GM18498 (cell line): ENCODE results near the gene CD33.

Experiments
- ATAC-seq: cut with Tn5 transposase; IDR thresholded peaks from one replicate; pipeline ENCODE4 v1.9.1; 2021; ENCODE audit warnings: mild to moderate bottlenecking, moderate library complexity; ENCODE audit not compliant: unreplicated experiment

The CD33 gene

DNA sequence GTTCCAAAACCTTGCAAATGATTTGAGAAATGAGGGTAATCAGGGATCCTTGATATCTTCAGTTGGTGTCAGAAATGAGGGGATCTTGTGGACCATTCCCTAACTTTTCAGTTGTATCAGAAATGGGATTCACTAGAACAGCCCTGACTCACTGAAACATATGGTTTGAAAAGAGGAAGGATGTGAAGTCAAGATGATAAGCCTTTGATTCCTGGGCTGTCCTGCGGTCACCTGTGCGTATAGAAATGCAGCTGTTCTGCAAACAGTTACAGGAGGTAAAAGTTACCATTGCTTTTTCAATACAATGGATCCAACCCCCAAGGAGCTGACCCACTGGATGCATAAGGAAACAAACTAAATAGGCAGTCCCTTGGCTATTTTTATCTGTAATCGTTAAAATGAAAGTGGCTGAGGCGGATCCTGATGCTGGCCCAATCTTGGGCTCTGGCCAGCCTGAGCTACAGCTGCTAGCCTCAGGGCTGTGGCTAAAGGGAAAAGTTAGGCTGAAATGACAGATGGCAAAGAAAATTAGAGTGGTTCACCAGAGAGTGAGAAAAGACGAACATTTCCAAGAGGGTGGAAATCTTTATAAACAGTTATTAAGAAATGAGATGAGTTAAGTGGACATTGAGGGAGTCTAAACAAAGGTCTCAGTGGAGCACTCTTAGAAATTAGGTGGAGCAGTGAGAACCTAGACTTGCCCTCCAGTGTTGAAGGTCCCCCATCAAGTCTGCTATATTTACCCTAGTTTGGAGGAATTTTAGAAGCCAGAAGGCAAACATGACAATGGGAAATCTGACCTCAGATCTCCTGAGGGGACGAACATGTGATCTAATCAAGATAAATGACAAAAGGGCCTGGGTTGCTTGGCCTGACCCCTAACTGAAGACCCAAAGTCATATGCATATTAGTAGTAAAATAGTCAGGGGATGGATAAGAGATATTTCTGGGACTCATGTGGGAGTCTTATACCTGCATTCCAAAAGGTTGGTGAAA, 33.6 kb downstream of the CD33 start:
- ATAC-seq: no peak

DNA sequence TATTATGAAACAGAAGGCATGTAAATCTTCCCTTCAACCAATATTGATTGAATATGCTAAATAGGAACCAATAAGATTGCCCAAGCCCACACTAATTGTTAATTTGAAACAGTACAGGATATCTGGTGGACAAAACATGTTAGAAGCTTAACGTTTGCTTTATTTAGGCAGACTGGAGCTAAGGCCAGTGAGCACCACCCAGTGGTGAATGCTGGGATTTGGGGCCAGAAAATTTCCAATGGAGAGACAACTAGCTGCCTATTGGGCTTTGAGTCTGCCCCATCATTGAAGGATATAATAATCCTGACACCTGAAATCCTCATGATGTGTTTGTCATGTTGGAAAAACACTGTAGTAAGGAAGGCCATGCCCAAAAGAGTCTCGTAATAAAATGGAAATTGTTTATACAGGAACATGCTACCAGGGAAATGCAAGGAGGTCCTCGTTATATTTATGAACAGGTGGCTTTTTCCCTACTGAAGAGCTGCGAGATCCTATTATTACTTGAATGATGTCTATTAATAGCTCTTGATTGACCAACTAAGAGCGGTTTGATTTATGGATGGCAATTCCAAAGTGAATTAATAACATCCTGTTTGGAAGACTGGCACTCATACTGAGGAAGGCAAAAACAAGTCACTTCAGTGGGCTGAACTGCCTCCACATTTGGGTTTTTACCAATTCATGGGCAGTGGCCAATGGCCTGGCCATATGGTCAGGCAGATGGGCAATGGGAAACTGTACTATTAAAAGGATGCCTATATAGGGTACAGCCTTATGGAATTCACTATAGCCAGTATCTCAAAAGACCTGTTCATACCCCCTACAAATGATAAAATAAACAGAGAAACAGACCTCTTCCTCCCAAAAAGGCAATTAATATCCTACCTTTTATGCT, 34.7 kb downstream of the CD33 start:
- no peak for ATAC-seq

DNA sequence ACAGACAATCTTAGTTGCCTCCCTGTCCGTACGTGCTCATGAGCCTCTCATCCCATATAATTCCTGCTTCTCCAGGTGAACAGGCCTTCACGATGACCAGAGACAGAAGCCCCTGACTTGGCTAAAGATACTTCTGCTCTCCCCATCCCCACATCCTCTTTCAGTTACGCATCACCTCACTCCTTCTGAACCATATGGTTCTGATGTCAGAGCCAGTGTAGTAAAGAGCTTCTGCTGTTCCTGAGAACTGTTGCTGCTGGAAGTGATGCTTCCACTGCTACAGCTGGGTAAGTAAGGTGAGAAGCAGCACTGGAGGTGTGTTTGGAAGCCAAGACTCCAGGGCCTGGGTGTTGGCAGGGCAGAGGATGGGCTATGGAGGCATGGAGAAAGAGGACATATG, 38.9 kb downstream of the CD33 start:
- ATAC-seq: no peak

DNA sequence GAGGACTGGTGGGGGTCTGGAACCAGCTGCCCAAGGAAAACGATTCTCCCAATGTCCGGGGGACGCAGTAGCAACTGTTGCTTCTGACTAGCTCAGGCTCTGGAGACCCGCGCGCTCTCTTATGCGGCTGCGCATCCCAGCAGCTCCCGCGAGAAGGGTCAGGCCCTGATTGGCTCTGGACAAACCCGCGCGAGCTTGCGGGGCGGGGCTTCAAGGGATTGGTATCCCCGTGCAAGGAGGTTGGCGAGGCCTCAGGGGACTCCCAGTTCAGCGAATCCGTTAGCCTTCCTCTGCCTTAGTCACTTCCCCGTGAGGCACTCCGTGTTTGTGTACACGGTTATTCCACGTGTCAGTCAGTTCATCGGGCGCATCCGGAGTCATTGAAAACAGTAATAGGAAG, 46.2 kb downstream of the CD33 start:
- no peak for ATAC-seq

DNA sequence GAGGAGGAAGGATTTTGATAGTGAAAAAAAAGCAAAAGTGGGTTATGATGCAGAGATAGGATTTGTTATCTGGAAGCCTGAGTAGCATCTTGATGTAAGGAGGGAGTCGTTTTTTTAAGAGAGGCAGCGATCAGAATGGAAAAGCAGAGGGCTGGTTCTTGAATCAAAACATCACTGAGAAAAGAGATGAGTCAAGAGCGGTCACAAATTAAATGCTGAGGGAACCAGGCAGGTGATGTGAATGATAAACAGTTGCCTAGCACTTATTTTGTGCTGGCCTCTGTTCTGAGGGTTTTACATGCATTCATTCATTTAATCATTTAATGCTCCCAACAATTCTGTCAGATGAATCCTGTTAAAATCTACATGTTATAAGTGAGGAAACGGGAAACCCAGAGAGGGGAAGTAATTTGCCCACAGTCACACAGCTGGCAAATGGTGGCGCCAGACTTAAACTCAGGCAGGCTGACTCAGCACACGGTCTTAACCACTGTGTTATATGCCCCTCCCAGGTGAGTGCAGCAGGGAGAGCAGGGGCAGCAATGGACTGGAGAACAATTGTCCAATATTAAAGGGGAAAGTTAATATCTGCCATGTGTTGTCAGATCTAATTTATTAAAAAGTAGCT, 47.4 kb downstream of the CD33 start:
- no peak for ATAC-seq

DNA sequence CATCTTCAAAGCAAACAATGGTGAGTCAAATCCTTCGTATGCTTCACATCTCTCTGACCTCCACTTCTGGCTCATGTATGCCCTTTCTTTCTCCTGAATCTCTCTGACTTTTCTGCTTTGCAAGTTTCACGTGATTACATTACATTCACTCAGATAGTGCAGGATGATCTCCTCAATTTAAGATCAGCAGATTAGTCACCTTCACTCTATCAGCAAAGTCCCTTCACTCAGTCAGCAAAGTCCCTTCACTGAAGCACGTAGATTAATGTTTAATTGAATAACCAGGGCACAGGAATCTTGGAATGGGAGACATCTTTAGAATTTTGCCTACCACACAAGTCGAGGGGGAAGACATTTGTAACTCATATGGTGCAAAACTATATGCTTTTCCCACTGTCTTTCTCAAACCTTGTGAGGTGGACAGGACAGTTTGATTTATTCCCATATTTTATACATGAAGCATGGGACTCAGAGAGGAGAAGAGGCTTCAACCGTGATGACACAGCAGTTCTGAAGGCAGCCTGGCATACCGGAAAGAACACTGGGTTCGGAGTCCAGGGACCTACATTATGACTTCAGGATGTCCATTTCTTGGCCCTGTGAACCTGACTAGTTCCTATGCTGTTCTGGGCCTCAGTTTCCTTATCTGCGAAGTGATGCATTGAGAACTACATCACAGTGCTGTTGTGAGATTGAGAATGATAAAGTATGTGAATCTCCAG, 49.3 kb downstream of the CD33 start:
- no peak for ATAC-seq

DNA sequence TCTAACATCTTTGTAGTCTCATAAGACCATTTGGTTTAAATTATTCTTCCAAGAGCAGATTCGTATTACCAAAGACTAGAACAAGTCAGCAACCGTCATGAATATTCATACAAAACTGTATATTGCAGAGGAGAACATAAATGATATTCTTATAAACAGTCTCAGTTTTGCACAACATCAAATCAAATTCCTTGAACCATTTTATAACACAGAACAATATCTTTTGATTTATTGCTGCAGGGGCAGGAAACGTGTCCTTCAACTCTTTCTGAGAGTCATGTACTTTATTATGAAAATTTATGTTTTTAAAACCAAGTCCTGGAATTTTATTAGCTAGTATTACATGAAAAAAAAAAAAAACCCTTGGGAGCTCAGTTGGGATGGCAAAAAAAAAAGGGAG, 52.2 kb downstream of the CD33 start:
- ATAC-seq: no peak

DNA sequence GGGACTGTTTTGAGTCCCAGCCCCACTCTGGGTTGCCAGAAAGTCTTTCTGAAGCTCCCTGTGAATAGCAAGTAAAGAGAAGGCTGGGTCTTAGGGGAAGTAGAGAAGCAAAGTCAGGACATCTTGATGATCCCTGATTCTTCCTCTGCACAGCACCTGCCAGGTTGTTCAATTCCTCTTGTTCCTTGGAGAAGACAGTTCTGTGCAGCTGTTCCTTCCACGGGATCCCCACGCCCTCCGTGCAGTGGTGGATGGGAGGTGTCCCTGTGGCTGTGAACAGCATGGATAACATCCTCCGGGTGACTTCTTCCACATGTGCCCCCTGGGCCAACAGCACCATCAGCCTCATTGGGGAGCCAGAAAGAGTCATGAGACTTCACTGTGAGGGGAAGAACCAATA, 57.5 kb downstream of the CD33 start:
- ATAC-seq: no peak

DNA sequence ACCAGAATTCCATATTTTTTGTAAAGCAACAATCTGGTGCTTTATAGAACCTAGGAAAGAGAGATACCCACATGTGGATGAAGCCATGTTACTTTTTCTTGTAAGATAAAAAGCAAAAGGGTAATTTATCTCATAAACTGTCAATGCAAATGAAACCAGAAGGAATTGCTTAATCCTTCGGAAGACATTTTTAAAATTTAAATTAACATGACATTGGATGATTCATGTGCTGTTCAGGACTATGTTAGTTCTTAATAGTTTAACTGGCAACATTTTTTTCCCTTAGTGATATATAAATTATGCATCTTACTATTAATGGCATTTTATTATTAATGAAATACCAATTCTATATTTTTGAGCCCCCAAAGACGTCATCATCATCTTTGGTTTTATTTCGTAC, 60.8 kb downstream of the CD33 start:
- ATAC-seq: no peak
